ENCODE measurements around the gene FARP1.

FARP1 gene

GRCh38 chr13:98233127-98233526 is 90.2 kb downstream of the FARP1 start:
- DNase-seq, result no peak

- no peak for DNase-seq
Observed at GRCh38 chr13:98234348-98234747, 91.5 kb downstream of the FARP1 start.

GRCh38 chr13:98236197-98236596 is 93.3 kb downstream of the FARP1 start:
- no peak for DNase-seq

GRCh38 chr13:98237331-98237730 is 94.4 kb downstream of the FARP1 start:
- DNase-seq, result no peak

GRCh38 chr13:98239162-98240076 is 96.5 kb downstream of the FARP1 start:
- DNase-seq, result no peak

GRCh38 chr13:98240135-98240534 is 97.2 kb downstream of the FARP1 start:
- DNase-seq, result no peak

- DNase-seq, result no peak
Observed at GRCh38 chr13:98240974-98241373, 98.1 kb downstream of the FARP1 start.

- DNase-seq, result no peak
Observed at GRCh38 chr13:98241976-98242375, 99.1 kb downstream of the FARP1 start.

GRCh38 chr13:98242403-98242802 is 99.5 kb downstream of the FARP1 start:
- no peak for DNase-seq

GRCh38 chr13:98243929-98244272 is 101.0 kb downstream of the FARP1 start:
- no peak for DNase-seq

- no peak for DNase-seq
Observed at GRCh38 chr13:98246538-98247172, 103.8 kb downstream of the FARP1 start.

GRCh38 chr13:98251708-98252107 is 108.8 kb downstream of the FARP1 start:
- DNase-seq, result no peak

- no peak for DNase-seq
Observed at GRCh38 chr13:98252931-98253470, 110.1 kb downstream of the FARP1 start.

GRCh38 chr13:98253526-98253925 is 110.6 kb downstream of the FARP1 start:
- DNase-seq, result no peak

- DNase-seq, result no peak
Observed at GRCh38 chr13:98254513-98254912, 111.6 kb downstream of the FARP1 start.

GRCh38 chr13:98258226-98258625 is 115.3 kb downstream of the FARP1 start:
- DNase-seq, result no peak

- DNase-seq, result no peak
Observed at GRCh38 chr13:98260357-98261164, 117.7 kb downstream of the FARP1 start.

GRCh38 chr13:98261165-98261702 is 118.3 kb downstream of the FARP1 start:
- DNase-seq, result no peak

GRCh38 chr13:98262292-98262691 is 119.4 kb downstream of the FARP1 start:
- DNase-seq, result no peak

GRCh38 chr13:98263841-98264240 is 120.9 kb downstream of the FARP1 start:
- DNase-seq, result no peak

- DNase-seq, result no peak
Observed at GRCh38 chr13:98264877-98265276, 122.0 kb downstream of the FARP1 start.

GRCh38 chr13:98265692-98266551 is 123.0 kb downstream of the FARP1 start:
- no peak for DNase-seq
